Pulmonary artery endothelial cell (primary cell): ENCODE measurements around the gene FA2H. TPM values are rescaled to one million over a fixed set of nuclear protein-coding genes. Genes with fewer than 3 reads are reported as not detected.
"Not testable (repeated sequence)": the region's sequence is repeated elsewhere in the genome, so short reads cannot be mapped to it uniquely, and the experiment has no call there.

Experiments used
- DNase-seq: peaks from one replicate; pipeline ENCODE4 v3.0.0-alpha.2; 2011; ENCODE audit warnings: low read depth, low spot score
- total RNA-seq: library from RNA; depleted of rRNA; stranded (reverse); fragments of >200 nt; gene quantifications from 2 replicates; pipeline ENCODE4 v1.2.3, GENCODE V29; 2014

FA2H gene
- total RNA-seq, 1 donor from 2014 or later = not detected

DNA sequence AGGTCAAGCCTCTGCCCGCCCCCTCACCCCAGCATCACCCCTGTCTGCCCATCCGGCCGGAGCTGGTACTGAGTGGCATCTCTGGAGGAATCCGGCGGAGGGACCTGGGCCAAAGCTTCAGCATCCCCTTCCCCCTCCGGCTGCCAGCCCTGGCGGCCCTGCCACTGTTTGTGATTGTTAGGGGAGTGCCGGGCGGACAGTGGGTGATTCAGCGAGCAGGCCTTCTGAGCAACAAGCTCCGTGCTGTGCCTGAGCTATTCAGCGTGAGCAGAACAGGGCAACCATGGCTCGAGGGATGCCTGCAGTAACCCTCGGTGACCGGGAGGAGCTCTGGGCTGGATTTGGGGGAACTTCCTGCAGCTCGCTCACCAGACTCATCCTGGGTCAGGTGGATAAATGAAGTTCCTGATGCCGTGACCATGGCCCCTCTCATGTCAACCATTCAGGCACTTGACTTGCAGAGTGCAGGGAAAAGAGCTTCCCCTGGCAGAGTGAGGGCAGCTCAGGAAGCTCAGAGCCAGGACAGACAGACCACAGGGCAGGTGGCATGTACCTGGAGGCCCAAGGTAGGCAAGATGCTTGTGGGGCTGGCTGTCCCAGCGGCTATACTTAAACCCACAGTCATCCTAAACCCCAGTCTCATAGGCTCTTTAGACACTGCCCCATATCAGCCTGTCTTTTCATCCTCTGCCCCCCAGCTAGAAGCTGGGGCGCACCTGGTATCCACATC, 49.6 kb downstream of the FA2H start:
- no peak for DNase-seq

DNA sequence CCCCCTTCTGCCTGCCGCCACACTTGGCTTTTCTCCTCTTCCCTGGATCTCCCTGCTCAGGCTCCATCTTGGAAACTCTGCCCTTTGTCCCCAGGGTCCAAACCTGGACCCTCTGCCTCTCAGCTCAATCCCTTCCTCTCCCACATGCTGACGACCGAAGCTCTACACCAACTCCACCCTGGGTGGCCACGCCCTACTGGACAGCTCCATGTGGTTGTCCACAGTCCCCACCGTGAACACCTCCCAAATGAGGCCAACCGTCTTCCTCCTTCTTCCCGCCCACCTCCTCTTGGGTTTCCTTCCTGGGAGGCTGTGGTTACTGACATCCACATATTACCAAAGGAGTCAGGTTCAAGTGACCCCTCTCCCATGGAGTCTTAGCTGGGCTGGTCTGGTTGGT, 51.4 kb downstream of the FA2H start:
- no peak for DNase-seq

DNA sequence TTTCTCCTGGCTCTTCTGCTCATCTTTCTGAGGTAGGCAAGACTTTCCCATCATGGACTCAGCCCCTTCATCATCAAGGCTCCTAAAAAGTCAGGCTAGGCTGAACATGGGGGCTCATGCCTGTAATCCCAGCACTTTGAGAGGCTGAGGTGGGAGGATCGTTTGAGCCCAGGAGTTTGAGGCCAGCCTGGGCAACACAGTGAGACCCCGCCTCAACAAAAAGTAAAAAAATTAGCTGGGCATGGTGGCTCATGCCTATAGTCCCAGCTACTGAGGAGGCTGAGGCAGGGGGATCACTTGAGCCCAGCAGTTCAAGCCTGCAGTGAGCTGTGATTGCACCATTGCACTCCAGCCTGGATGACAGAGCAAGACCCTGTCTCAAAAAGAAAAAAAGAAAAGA, 52.5 kb downstream of the FA2H start:
- not testable (repeated sequence) for DNase-seq

DNA sequence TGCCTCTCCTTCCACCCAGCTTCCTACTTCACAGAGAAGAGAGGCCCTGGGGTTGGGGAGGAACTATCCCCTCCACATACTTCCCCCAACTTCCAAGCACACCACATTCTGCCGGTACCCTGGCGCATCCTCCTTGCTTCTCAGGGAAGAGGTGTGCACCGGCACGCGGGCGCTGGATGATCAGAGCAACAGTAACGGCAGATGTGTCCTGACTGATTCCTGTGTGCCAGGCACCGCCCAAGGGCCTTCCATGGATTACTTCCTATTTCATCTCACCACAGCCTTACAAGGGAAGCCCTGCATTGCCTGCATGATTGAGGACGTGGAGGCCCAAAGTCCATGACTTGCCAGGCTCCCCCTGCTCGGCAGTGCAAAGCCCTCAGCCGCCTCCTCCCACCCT, 52.9 kb downstream of the FA2H start:
- no peak for DNase-seq

DNA sequence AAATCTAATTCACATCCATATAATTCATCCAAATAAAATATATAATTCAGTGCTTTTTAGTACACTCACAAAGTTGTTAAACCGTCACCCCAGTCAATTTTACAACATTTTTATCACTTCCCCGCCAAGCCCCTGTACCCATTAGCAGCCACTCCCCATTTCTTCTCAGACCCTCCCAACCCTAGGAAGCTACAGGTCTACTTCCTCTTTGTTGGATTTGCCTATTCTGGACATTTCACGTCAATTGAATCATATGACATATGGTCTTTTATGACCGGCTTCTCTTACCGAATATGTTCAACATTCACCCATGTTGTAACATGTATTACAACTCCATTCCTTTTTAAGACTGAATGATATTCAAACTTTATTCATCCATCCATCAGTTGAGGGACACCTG, 54.0 kb downstream of the FA2H start:
- no peak for DNase-seq

DNA sequence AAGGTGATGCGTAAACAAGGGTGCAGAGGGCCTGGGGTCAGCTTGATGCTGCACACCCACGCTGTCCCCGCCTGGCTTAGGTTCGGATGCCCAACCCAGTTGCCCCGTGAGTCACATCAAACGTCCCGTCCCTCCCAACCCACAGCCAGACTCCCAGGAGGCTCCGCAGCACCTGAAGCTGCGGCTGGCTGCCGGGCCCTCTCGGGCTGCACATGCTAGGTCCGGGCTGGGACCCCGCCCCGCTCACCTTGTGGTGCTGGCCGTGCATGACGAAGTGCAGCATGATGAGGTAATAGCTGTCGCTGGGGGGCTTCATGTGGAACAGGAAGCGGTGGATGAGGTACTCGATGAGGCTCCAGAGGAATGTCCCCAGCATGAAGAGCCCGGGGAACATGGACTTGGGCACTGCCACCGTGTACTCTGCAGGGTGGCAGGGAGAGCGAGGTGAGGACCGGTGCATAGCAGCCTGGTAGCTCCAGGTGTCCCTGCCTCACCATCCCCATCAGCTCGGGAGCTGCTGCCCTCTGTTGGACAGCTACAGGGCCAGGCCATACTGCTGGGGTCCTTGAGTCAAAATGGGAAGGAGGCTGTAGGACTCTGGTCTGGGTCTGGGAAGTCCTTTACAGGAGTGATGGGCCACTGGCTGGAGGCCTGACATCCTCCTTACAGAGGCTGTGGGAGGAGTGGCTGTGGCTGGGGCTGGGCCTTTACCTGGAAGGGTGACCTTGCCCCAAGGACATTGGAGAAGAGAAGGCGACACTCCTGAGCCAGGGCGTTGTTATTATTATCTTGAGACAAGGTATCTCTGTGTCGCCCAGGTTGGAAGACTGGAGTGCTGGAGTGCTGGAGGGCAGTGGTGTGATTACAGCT, 55.6 kb downstream of the FA2H start:
- DNase-seq = no peak

DNA sequence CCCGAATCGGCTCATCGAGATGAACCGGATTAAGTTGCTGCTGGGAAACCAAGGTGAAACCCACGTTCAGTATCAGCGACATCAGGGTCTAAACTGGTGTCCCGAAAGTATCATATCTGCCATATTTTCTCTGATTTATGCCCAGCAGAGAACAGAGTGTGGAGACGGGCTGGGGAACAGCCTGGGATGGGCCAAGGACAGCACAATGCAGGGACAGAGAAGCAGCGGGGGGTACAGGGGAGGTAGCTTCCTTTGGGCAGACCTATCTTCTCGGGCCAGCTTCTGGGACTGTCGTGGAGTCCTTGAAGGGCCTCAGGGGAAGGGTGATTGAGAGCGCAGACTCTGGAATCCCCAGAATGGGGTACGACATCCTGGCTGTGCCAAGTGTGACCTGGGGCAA, 56.5 kb downstream of the FA2H start:
- no peak for DNase-seq

DNA sequence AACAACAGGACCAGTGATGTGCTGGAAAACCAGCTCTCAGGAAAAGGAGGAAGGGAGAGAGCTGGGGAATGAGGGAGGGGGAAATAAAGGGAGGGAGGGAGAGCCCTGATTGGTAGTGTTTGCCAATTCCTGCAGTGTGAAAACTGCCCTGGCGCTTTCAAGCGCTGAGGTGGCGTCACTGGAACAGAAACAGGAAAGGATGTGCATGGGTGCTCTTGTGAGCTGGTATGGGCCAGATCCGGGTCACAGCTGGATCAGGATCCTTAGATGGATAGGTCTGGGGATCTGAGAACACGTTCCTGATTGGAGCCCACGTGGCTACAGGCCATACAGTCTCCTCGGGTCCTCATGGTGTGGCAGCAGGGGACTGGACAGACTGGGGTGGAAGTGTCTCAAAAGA, 57.3 kb downstream of the FA2H start:
- DNase-seq = no peak

DNA sequence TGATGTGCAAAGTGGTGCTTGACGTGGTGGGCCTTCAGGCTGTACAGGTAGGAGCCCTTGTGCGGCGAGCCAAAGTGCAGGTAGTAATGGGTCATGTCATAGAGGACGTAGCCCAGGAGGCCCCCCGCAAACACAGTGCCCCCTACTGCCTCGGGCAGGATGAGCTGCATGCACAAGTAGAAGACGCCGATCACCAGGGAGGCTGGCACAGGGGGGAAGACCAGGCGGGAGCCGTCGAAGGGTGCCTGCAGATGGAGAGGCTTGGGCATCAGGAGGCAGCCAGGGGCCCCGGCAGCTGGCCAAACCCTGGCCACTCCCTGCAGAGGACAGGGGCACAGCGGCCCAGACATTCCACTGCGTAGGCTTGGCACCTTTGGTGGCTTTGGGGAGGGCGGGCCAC, 58.3 kb downstream of the FA2H start:
- DNase-seq = no peak

DNA sequence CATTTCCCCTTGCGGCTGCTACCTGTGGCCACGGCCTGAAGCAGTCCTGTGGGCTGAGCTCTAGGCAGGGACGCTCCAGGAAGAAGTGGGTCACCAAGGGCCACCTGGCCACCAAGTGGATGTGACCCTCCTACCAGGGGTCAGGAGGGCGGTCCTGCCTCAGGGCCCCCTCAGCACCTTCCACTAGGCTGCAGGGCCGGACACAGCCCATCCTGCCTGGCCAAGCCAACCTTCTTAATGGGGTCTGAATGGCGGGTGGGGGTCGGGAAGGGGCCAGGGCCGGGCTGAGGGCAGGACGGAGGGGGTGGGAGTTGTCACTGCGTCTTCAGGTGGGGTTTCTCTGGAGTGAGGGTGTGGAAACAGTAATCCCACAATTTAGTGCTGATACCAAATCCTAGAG, 60.7 kb downstream of the FA2H start:
- DNase-seq = no peak

DNA sequence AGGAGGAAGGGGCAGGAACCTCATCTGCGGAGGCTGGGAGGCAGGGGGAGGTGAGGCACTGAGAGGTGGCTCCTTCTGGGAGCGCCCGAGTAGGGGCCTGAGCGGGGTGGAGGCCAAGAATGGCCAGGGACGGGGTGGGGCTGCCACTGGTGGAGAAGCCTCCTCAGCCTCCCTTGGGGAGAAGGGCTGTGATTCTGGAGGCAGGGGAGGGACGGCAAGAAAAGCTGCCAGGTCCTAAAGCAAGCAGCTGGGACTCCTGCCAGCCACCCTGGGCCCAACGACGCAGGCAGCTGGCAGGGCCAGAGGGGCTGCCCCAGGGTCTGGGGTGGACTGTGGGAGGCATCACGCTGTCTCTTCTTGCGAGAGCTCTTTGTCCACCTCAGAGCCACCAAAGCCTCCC, 61.3 kb downstream of the FA2H start:
- DNase-seq = no peak

DNA sequence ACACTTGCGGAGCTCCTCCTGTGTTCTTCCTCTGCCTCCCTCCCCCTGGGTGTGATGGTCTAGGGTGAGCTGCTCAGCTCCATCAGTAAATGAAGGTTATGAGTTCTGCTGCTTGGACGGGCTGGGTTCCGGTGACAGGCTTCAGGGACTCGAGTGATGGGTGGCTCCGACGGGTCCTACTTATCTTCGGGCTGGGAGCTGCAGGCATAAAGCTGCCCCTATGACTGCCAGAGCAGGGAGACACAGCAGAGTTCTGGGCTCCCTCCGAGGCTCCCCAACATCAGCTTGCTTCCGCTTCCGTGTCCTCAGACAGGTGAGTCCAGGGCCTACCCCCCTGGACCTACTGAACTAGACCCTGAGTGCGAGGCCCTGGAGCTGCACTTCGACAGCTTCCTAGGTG, 62.7 kb downstream of the FA2H start:
- DNase-seq = no peak

DNA sequence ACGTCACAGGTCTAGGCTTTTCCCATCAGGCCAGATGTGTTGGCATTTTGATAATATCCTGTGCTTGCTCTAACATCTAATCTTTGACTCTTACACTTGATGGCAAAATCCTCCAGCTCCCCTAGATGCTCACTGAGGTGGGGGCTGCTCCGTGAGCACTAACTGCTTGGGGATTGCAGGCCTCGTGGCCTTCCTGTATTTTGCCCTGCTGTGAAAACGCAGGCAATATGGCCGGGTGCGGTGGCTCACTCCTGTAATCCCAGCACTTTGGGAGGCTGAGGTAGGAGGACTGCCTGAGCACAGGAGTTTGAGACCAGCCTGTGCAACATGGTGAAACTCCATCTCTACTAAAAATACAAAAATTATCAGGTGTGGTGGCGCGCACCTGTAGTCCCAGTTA, 64.2 kb downstream of the FA2H start:
- no peak for DNase-seq

DNA sequence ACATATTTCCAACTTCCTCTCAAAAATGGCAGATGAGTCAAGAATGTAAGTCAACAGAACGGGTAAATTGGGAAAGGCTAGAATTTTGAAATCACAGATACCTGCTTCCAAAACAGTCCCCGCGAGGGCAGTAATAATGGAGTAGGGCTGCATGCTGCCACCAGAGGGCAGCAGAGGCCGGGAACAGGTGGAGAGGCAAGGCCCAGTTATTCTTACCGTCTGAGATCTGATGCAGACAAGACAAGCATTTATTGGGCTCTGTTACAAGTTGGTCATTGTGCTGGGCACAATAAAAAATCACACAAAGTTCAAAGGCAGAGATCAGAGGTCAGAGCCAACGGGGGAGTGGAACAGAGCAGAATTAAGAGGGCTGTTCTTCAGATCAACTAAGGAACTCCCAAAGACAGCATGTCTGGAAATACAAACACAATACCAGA, 65.2 kb downstream of the FA2H start:
- DNase-seq = peak; percentile 15

DNA sequence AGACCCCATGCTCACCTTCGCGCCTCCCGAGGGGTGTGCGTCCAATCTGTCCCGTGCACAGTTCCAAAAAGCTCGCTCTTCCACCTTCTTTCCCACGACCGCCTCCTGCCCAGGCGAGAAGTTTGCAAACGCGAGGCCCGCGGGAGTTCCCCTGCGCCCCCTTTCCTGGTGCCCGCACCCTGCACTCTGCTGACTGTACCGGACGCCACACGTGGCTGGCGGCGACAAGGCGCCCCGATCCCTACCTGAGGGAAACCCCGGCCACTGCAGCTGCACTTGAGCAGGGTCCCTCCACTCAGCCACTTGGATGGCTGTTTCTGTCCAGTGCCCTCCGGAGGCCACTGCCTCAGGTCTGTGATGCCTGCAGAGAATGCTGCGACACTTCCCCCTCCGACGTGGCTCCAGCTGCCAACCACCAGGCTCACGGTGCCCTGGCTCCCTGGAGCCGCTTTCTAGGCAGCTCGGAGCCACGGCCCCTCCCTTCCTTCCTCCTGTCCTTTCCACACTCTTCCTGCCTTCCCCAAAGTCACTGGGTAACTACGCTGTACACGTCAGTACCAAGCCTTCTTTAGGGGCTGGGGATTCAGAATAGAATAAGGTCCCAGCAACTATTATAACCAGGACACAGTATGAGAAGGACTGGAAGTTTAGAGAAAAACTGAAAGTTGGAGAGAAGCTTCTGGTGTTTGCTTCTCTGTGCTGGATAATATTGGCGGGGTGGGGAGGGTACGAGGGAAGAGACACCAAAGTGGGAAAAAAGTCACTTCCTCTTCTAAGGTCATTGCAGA, 74.0 kb downstream of the FA2H start, which contains the start of gene MLKL:
MLKL (minus strand) TSS at position 425 of the 788 bp plus-strand sequence. CDS start 5,105 bp downstream, outside the sequence.
- DNase-seq = peak; percentile 15

DNA sequence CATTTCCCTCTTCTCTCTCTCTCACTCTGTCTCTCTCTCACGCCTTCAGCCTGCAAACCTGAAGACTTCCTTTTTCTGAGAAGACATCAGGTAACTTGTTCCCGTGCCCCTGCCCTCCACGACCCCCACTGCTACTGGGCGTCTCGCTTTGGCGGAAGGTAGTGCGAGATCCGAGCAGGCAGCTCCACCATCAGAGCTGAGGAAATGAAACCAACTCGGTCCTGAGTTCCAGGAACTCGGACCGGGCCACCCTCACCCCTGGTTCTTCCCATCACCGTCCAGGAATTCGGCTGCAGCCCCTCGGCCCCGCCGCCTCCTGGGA, 74.5 kb downstream of the FA2H start:
- no peak for DNase-seq

DNA sequence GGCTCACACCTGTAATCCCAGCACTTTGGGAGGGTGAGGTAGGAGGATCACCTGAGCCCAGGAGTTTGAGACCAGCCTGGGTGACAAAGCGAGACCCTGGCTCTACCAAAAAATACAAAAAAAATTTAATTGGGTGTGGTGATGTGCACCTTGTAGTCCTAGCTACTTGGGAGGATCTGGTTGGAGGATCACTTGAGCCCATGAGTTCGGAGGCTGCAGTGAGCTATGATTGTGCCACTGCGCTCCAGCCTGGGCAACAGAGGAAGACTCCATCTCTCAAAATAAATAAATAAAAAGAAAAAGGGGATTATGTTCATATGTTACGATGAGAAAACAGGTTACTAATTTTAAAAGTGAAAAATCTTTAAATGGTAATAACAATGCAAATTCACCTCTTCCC, 75.0 kb downstream of the FA2H start:
- DNase-seq = no peak

DNA sequence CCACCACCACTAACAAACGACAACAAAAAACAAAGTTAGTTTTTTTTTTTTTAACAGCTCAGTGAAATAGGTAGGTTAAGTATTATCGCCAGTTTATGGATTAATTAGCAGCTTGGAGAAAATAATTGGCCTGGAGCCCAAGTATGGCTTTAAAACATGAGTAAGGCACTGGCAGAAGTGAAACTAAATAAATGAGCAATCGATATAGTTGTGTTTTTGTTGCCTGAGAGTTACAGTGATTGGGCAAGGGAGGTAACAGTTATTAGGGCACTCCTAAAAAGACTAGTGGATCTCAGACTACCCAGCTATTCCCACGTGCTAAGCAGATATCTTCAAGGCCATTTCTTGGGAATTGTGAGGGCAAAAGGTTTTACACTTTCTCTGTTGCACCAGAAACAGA, 76.4 kb downstream of the FA2H start:
- no peak for DNase-seq

DNA sequence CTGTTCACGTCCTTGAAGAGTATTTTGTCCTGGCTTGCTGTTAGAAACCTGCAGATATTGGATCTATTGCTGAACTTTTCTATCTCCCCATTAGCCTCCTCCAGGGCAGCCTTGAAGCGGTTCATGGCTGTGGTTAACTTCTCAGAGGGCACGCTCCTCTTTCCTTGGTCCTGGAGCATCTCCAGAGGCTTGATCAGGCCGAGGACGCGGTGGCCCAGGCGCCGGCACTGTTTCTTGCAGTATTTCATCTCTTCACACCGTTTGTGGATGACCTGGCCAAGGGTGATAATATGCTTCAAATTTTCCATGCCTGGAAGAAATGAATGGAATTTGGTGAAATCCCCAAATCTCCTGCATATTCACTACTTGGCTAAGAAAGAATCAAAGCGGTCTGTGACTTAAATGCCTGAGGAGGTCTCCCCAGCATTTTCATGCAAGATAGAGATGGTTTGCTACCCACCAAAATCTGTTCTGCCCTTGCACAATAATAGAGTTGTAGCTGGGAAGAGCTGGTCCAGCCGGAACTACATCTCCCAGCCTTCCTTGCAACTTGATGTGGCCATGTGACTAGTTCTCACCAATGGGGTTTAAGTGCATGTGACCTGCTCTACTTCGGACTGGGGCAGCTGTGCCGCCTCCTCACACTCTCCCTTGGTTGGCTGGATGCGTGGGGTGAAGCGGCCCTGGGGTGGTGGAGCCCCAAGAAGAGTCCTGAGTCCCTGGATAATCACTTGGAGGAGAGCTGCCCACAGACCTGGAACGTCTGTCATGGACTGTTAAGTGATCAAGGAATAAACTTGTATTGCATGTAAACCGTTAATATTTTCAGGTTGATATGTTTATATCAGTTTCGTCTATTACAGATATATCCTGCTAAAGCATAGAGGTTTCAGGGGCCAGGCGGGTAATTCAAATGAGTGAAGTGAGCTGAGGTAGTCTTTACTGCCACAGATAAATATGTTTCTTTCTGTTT, 78.9 kb downstream of the FA2H start:
- DNase-seq = peak; percentile 75

DNA sequence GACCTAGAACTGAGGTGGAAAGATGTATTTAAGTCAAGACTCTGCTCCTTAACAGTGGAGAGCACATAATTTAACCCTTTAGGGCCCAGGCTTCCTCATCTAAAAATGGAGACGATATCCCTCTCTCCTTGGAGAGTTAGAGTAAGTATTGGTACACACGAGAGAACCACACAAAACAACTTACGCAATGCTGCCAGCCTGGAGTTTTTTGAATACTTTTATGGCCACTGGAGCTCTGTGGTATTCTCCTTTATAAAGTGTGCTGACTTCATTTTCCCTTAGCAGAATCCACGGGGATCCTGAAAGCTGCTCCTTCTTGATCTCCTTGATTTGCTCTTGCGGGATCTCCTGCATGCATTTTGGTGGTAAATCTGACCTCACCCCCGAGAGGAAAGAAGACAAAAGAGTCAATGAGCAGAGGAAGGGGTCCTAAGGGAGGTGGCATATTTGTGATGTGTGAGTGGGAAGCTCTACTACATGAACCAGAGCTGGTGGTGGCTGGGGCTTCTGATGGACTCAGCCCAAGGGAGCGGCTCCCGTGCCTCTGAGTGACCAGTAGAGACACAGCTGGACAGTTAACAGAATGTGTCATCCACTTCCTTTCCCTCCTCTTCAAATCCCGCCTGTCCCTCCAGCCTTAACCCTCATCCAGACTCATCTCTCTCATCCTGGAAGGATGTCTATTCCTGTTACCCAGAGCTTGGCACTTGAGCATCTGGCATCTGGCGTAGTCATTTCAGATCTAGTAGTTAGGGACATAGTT, 83.3 kb downstream of the FA2H start:
- no peak for DNase-seq
